ENCODE data around the gene TANK. TPM values are rescaled to one million over a fixed set of nuclear protein-coding genes. Genes with fewer than 3 reads are reported as not detected.

TANK gene
- total and polyA plus RNA-seq, 2 of the 13 experiments (the other 11 are each of a cell fraction or from before 2014, with no cell fraction given): 66.9 to 96.1 TPM

- TF ChIP-seq ZNF629 (CRISPR knock-in tag; conservative IDR thresholded peaks at IDR 0.05) (no peak), U2AF2 (IDR thresholded peaks at IDR 0.05; ENCODE audit: low read depth, low read length) (no peak), IRX3 (CRISPR knock-in tag; IDR thresholded peaks at IDR 0.05; ENCODE audit: borderline replicate concordance, low read depth) (no peak), ESRRA (CRISPR knock-in tag; IDR thresholded peaks at IDR 0.05; ENCODE audit: low read depth) (no peak), YEATS4 (CRISPR knock-in tag; IDR thresholded peaks at IDR 0.05; ENCODE audit: borderline replicate concordance) (no peak), ZNF451 (CRISPR knock-in tag; IDR thresholded peaks at IDR 0.05) (no peak), ATF5 (CRISPR knock-in tag; IDR thresholded peaks at IDR 0.05; ENCODE audit: low read depth) (no peak), PBX2 (CRISPR knock-in tag; IDR thresholded peaks at IDR 0.05) (no peak), ZNF597 (CRISPR knock-in tag; IDR thresholded peaks at IDR 0.05) (no peak), RAD51 (IDR thresholded peaks at IDR 0.05; ENCODE audit: borderline replicate concordance) (no peak), TP53 (CRISPR knock-in tag; conservative IDR thresholded peaks at IDR 0.05) (no peak), ZNF142 (CRISPR knock-in tag; IDR thresholded peaks at IDR 0.05) (no peak)
Observed at GRCh38 chr2:161135951-161136593, 24.2 kb upstream of the TANK start (continued).

Measured in HepG2 (cell line).